Activated CD8-positive, alpha-beta T cell treated with anti-CD3 and anti-CD28 coated beads for 36 hours (primary cell): ENCODE data around the gene B3GNT8. TPM values are rescaled to one million over a fixed set of nuclear protein-coding genes. Genes with fewer than 3 reads are reported as not detected.

Experiments used
- ATAC-seq: fragments of 200-7000 bp; cut with Tn5 transposase; one replicate; pipeline ENCODE4 v1.10.0; 2021; ENCODE audit warnings: mild to moderate bottlenecking, moderate library complexity
- CTCF ChIA-PET: fragments of 350-600 bp; sonication (Branson Sonifier 250); formaldehyde crosslinking; loops from one replicate; lab custom pipeline; 2021; ENCODE audit warnings: antibody characterized with exemption; lab: Charles Lee
- POLR2A ChIA-PET: fragments of 350-600 bp; sonication (Branson Sonifier 250); formaldehyde crosslinking; loops from one replicate; lab custom pipeline; 2021; ENCODE audit warnings: antibody characterized with exemption; lab: Charles Lee
- DNase-seq: peaks from one replicate; pipeline ENCODE4 v3.0.0-alpha.2; 2020
- H3K27ac Mint-ChIP-seq: one replicate; pipeline ENCODE4 v1.8.0; 2021; ENCODE audit warnings: mild to moderate bottlenecking, mixed read lengths
- H3K27me3 Mint-ChIP-seq: one replicate; pipeline ENCODE4 v1.8.0; 2021; ENCODE audit warnings: mixed read lengths
- H3K36me3 Mint-ChIP-seq: one replicate; pipeline ENCODE4 v1.8.0; 2021; ENCODE audit warnings: low read depth, mixed read lengths
- H3K4me1 Mint-ChIP-seq: one replicate; pipeline ENCODE4 v1.8.0; 2021; ENCODE audit warnings: low read depth, mixed read lengths
- H3K4me3 Mint-ChIP-seq: one replicate; pipeline ENCODE4 v1.8.0; 2021; ENCODE audit warnings: mild to moderate bottlenecking, moderate library complexity, mixed read lengths
- H3K9me3 Mint-ChIP-seq: one replicate; pipeline ENCODE4 v1.8.0; 2021; ENCODE audit warnings: mixed read lengths
- intact Hi-C: fragments of 100-400 bp; cut with micrococcal nuclease; formaldehyde crosslinking; loops from one replicate; pipeline ENCODE4 v1.10.0; 2022
- total RNA-seq, 2 experiments: library from RNA; stranded (reverse); gene quantifications; one replicate each; pipeline ENCODE4 v1.2.3, GENCODE V29; 2021
- TF ChIP-seq, protein P1 (sequence below): fragments of 200-600 bp; IDR thresholded peaks from one replicate; pipeline ENCODE4 v1.8.0; 2022; ENCODE audit warnings: antibody characterized with exemption, mild to moderate bottlenecking

B3GNT8 gene
- total RNA-seq, 2 experiments from 2014 or later: 0.59 to 1.1 TPM

DNA sequence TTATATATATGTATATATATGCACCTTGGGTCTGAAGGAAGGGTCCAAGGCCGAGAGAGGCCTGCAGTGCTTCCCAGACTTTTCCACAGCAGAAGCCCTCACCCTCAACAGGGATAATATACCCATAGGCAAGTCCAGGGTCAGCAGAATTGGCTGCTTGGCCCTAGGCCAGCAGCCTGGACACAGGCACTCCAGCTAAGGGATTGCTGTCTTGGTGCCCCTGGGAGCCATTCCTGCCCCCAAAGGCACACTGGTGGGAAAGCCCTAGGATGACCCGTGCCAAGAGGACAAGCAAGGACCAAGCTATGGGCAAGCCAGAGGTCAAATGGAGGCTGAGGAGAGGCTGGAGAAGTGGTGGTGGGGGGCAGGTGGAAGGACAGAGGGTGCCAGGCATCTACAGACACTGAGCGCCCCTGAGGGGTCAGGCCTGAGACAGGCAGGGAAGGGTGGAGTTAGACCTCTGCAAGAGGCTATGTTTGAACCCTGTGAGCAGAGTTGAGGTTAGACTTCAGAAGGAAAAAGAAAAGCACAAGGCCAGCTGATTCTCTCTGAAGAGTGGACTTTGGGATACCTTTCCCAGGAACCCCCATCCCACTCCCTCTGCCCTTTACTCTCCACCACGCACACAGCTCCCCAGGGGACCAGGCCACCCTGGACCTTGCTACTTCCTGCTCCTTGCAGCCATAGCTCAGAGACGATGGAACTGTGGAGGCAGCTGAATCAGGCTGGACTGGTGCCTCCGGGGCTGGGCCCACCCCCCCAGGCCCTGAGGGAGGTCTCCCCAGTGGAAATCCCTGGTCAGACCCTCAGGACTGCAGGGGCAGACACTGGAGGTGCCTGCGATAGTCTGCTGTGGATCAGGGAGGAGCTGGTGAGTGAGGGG, 15.5 kb upstream of the B3GNT8 start, which contains the start of gene ERICH4:
ERICH4 (plus strand) TSS at position 684 of the 883 bp plus-strand sequence; CDS start at position 698, 14 bp downstream.
- ChIA-PET CTCF (interaction anchor here (1.0 kb wide), 1 partner anchor 155 kb away, joined by 3 read pairs; no protein-coding TSS in a partner anchor), POLR2A (interaction anchor here (0.9 kb wide), 1 partner anchor 97 kb away, joined by 3 read pairs; no protein-coding TSS in a partner anchor)
- no peak within 1 kb of the TSS for H3K4me3 Mint-ChIP-seq
- TF ChIP-seq, protein P1, sequence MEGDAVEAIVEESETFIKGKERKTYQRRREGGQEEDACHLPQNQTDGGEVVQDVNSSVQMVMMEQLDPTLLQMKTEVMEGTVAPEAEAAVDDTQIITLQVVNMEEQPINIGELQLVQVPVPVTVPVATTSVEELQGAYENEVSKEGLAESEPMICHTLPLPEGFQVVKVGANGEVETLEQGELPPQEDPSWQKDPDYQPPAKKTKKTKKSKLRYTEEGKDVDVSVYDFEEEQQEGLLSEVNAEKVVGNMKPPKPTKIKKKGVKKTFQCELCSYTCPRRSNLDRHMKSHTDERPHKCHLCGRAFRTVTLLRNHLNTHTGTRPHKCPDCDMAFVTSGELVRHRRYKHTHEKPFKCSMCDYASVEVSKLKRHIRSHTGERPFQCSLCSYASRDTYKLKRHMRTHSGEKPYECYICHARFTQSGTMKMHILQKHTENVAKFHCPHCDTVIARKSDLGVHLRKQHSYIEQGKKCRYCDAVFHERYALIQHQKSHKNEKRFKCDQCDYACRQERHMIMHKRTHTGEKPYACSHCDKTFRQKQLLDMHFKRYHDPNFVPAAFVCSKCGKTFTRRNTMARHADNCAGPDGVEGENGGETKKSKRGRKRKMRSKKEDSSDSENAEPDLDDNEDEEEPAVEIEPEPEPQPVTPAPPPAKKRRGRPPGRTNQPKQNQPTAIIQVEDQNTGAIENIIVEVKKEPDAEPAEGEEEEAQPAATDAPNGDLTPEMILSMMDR: no peak
- ATAC-seq (no peak), DNase-seq (no peak)
- no peak within 1 kb of the TSS for H3K27ac Mint-ChIP-seq
- H3K4me1 Mint-ChIP-seq: peaks cover 10% of the 10 kb centered on the region
- H3K36me3 Mint-ChIP-seq: peaks cover 2% of the 10 kb centered on the region
- intact Hi-C loops: no loop called here
- no peaks in the 10 kb centered on the region for H3K9me3 Mint-ChIP-seq
- H3K27me3 Mint-ChIP-seq: peaks cover 10% of the 10 kb centered on the region

DNA sequence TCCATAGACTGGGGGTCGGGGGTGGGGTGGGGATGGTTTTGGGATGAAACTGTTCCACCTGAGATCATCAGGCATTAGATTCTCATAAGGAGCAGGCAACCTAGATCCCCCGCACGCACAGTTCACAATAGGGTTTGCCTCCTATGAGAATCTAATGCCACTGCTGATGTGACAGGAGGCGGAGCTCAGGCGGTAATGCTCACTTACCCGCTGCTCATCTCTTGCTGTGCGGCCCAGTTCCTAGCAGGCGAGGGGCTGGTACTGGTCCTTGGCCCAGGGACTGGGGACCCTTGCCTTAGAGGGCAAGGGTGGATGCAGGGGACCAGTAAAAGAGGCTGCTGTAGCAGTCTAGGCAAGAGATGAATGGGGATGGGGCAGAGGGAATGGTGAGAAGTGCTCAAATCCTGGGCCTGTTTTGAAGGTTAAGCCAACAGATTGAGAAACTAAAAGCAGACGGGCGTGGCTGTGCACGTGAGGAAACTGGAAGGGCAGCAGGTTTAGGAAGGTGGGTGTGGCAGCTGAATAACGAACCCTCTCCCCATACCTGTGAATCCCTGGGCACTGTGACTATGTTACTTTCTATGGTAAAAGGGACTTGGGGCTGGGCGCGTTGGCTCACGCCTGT, 14.3 kb upstream of the B3GNT8 start:
- Mint-ChIP-seq H3K27me3 (peaks cover 5% of the 10 kb centered on the region), H3K27ac (no peak overlapping the region), H3K4me1 (peaks cover 17% of the 10 kb centered on the region), H3K36me3 (peaks cover 8% of the 10 kb centered on the region), H3K4me3 (no peak overlapping the region), H3K9me3 (no peaks in the 10 kb centered on the region)
- ChIA-PET POLR2A (interaction anchor here (0.9 to 3.2 kb wide), 2 partner anchors 8 to 95 kb away, joined by 3 to 14 read pairs; no protein-coding TSS in a partner anchor), CTCF (interaction anchor here (2.8 kb wide), 1 partner anchor 8 kb away, joined by 32 read pairs; no protein-coding TSS in a partner anchor)
- no peak for ATAC-seq
- intact Hi-C loops: no loop called here
- TF ChIP-seq, protein P1: no peak
- no peak for DNase-seq

DNA sequence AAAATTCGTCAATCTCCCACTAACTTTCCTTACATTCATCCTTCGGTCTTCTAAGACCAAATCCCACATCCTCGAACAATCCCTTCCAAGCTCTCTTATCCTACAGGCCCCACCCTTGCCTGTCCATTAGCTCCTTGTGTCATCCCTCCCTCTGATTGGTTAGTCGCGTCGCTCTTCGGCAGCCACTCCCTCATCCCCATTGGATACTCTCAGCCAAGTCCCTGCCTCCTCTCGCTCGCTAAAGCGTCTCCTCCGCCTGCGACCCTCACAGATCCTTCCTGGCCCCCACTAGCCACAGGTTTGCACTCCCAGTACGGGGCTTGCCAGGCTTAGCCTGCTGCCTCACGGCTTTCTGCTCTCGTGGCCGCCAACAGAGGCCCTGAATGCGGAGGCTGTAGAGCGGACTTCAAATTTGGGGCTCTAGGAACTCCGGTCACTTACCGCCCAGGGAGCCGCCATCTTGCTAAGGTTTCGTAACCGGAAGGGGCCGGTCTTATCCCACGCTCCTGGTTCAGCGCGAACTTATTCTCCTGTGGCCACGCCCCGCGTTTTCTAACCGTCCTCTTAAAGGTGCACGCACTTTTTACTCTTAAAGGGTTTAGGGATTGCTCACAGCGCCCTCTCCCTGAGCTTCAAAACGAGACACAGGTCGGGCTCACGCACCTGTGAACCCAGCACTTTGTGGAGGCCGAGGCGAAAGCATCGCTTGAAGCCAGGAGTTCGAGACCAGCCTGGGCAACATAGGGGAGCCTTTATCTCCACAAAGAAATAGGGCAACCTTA, 12.5 kb upstream of the B3GNT8 start, which contains the start of gene DMAC2:
DMAC2 (minus strand) TSS at position 472 of the 782 bp plus-strand sequence; CDS start at position 459, 13 bp downstream.
- peaks cover 17% of the 10 kb centered on the region for H3K4me1 Mint-ChIP-seq
- ATAC-seq: peak; percentile 96
- H3K27me3 Mint-ChIP-seq: peaks cover 2% of the 10 kb centered on the region
- peaks cover 8% of the 10 kb centered on the region for H3K36me3 Mint-ChIP-seq
- peak; percentile 100 for DNase-seq
- no peak within 1 kb of the TSS for H3K4me3 Mint-ChIP-seq
- intact Hi-C loops: no loop called here
- ChIA-PET CTCF (interaction anchor here (0.7 to 2.8 kb wide), 20 partner anchors 9 to 157 kb away, joined by 3 to 32 read pairs (median 4); partner anchors contain the start of genes B3GNT8 and B9D2), POLR2A (interaction anchor here (0.5 to 3.2 kb wide), 8 partner anchors 10 to 420 kb away, joined by 3 to 14 read pairs (median 4); partner anchors contain the start of genes B3GNT8 and RPS19)
- TF ChIP-seq, protein P1: peak; percentile 48
- no peak within 1 kb of the TSS for H3K27ac Mint-ChIP-seq
- no peaks in the 10 kb centered on the region for H3K9me3 Mint-ChIP-seq

DNA sequence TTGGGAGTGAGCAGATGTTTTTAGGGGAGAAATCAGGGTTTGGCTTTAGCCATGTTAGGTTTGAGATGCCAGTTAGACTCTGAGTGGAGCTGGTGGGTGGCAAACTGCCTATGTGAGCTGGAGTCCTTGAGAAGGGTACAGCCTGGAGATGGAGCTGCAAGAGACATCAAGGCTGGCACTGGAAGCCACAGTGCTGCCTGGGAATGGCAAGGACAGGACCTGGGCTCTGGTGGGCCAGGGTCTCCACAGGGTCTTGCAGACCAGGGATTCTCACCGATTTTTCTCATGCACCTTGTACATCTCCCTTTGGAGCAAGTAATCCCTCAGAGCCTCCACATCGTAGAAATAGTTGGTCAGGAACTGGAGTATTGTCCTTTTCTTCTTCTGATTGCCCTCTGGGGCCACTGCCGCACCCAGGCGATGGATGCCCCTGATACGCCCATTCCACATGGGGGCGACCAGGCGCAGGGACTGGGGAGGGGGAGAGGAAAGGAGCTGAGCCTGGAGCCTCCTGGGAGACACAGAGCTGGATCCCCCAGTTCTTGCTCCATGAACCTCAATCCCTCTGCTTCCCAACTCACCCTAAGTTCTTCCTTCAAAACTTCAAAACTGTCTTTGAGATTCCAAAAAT, 10.9 kb upstream of the B3GNT8 start:
- ATAC-seq (no peak), DNase-seq (no peak)
- peak overlapping the region; percentile 34 for H3K4me3 Mint-ChIP-seq
- H3K36me3 Mint-ChIP-seq: peaks cover 9% of the 10 kb centered on the region
- H3K4me1 Mint-ChIP-seq: peaks cover 17% of the 10 kb centered on the region
- no peaks in the 10 kb centered on the region for H3K27me3 Mint-ChIP-seq
- no peak overlapping the region for H3K27ac Mint-ChIP-seq
- CTCF ChIA-PET: interaction anchor here (1.0 kb wide), 1 partner anchor 269 kb away, joined by 3 read pairs; no protein-coding TSS in a partner anchor
- POLR2A ChIA-PET: interaction anchor here (2.7 to 3.2 kb wide), 2 partner anchors 10 to 11 kb away, joined by 13 to 14 read pairs; no protein-coding TSS in a partner anchor
- intact Hi-C loops: no loop called here
- H3K9me3 Mint-ChIP-seq: no peaks in the 10 kb centered on the region
- TF ChIP-seq, protein P1: no peak
